SH-SY5Y (cell line): ENCODE data around the gene SLC41A1.

Experiments used
- GATA2 ChIP-seq: IDR thresholded peaks from 2 replicates; pipeline ENCODE4 v1.6.1; 2011; ENCODE audit warnings: mild to moderate bottlenecking, low read depth, low read length
- GATA3 ChIP-seq: IDR thresholded peaks from 2 replicates; pipeline ENCODE4 v1.6.1; 2011; ENCODE audit warnings: low read depth, mild to moderate bottlenecking, low read length, moderate library complexity

DNA sequence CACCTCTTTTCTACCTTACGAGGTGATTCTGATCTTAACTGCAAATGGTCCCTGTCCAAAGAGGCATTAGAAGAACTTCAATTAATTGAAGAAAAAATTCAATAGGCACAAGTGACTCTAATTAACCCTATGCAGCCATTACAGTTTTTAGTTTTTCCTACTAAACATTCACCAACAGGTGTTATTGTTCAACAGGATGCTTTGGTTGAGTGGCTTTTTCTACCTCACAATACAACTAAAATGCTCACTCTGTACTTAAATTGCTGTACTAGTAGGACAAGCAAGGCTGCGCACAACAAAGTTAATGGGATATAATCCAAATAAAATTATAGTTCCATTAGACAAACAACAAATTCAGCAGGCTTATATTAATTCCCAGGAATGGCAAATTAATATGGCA is 48.5 kb upstream of the SLC41A1 start:
- TF ChIP-seq GATA2 (no peak), GATA3 (no peak)
